Effector CD8-positive, alpha-beta T cell (primary cell): ENCODE data around the gene CNRIP1.
"Not testable (repeated sequence)": the region's sequence is repeated elsewhere in the genome, so short reads cannot be mapped to it uniquely, and the experiment has no call there.

Experiments used
- DNase-seq: peaks from one replicate; lab custom pipeline; 2025; lab: John Stamatoyannopoulos, UW
- total RNA-seq, 4 experiments: gene quantifications; one replicate each; lab custom pipeline; 2026; lab: John Stamatoyannopoulos, UW

CNRIP1 gene
- total RNA-seq = 0 to 0.18 (median 0) reads per million in 4 experiments

GRCh38 chr2:68319398-68320117, at the start of gene CNRIP1:
CNRIP1 (minus strand) TSS chr2:68319949; CDS start chr2:68319400, 549 bp downstream.
- DNase-seq = no peak

- no peak for DNase-seq
Observed at GRCh38 chr2:68369337-68369734, 49.6 kb upstream of the CNRIP1 start.

DNA sequence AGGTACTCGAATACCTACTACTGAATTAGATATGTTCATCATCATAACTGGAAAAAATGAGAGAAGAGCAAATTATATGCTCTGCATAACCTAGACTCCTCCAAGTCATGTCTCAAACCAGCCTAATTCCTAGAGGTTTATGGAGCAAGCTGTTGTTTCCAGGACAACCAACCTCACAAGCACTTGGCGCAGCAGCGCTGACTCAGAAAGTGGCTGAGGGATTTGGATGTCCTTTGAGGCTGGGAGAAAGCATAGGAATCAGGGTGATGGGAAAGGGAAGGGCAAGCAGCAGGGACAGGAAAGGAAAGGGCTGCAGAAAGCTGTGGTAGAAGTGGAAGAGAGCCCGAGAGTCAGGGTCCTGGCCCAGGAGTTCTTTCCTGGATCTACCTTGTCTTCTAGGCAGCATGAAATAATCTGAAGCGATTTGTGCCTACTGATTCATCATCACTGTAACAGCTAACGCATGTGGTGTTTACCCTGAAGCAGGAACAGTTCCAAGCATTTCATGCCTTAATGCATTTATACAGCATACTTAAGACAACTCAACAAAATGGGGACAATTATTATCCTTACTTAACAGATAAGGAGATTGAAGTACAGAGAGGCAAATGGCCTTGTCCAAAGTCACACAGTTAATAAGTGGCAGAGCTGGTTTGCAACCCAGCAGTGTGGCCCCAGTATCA, 49.0 kb upstream of the CNRIP1 start:
- DNase-seq = no peak

GRCh38 chr2:68367953-68368653, 48.4 kb upstream of the CNRIP1 start:
- no peak for DNase-seq

GRCh38 chr2:68366083-68366560, 46.4 kb upstream of the CNRIP1 start:
- no peak for DNase-seq

DNA sequence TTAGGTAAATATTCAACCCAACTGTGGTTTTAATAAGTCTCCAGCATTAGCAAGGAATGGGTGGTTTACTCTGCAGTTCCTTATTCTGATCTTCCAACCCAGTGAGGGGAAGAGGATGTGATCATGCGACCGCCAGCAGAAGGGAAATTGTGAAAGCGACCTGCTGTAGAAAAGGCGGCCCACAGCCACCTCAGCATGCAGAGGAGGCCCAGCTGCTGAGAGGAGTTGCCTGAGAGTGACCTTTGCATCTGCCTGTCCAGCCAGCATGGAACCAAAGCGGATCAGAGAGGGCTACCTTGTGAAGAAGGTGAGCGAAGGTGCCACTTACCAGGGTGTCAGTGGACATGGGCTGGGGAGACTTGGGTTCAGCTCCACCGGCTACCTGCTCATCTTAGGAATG, 45.3 kb upstream of the CNRIP1 start, which contains the start of gene PLEK:
Gene PLEK, plus strand, starts transcription at position 196 of the 400 bp plus-strand sequence. Its CDS starts 70 bp downstream, at position 266.
- DNase-seq = no peak

- no peak for DNase-seq
Observed at GRCh38 chr2:68363721-68364120, 44.0 kb upstream of the CNRIP1 start.

GRCh38 chr2:68362749-68363148, 43.0 kb upstream of the CNRIP1 start:
- no peak for DNase-seq

GRCh38 chr2:68362069-68362468, 42.3 kb upstream of the CNRIP1 start:
- DNase-seq = peak; percentile 55

- DNase-seq = no peak
Observed at GRCh38 chr2:68359889-68360288, 40.1 kb upstream of the CNRIP1 start.

DNA sequence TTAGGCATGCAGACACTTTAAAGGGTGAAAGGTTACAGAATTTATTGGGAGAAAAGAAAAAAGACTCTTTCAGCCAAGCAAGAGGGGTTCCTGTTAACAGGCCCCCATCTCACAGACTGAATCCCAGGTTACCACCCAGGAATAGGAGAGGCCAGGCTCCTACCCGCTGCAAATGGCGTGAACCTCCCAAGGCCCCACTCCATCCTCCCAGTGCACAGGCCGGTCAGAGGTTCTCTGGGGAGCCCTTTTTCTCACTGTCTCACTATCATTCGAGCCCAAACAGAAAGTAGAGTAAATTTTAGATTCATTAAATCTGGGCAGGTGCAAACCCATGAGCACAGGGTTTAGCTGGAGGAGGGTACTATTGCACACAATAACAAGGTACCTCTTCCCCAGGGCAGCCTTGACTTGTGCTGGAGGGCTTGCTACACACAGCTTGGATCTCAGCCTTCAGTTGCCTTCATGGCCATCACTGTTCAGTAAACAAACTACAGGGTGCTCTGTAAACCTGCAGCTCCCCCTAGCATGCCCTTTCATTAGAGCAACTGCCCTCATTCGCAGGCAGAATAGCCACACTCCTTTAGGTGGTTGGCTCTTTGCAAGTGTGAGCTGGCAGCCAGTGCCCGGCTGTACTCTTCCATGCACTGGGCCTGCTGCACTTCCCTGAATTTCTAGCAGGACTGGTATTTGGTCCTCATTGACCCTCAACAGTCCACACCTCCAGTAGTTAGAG, 38.0 kb upstream of the CNRIP1 start:
- no peak for DNase-seq

DNA sequence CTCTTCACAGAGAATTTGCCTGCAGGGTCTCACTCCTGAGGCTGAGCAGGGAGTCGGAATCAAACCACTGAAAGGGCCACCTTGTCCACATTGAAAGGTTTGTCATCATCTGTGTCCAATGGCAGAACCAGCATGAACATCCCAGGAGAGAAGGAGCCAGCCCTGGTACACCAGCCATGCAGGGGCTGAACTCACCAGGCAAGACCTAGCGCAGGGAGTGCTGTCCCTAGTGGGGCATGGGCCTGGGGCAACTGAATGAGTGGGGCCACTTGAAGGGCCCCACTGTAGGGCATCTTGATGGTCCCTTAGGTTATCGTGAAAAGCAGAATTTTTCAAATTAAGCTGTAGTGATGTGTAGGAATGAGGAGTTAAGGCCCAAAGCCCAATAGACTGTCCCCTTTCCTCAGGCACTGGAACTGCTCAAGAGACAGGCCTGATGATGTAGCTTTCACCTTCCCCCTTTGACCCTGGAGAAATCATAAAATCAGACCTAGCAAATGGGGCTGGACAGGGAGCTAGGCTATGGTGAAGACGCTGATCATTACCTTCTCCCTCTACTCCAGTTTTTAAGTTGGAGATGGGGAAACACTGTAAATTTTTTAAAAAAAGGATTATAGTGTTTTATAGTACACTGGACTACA, 37.0 kb upstream of the CNRIP1 start:
- no peak for DNase-seq

DNA sequence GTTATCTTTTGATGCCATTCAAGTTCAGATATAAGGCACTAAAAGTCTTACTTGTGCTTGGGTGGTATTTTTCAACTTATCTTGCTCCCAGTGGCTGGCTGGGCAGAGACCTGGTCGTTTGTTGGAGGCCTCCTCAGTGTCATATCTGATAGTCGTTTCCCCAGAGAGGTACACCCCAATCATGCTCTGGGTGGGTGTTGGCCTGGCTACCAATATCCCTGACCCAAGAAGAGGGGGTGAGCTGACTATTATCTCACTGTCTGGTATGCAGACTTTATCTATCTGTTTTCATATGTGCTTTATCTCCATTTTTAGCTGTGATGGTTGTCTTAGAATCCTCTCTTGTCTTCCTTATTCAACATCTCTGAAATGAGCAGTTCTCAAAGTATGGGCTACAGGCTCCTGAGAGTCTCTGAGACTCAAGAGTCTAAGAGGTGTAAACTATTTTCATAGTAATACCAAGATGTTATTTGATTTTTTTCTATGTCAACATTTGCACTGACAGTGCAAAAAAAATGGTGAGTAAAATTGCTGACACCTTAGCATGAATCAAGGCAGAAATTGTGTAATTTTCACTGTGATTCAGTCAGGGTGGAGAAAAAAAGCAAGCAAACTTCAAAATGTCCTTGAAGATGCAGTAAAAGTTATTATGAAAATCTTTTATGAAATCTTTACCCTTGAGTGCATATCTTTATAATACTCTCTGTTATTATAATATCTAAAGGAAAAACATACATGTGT, 33.1 kb upstream of the CNRIP1 start:
- DNase-seq = no peak

GRCh38 chr2:68351997-68352396, 32.2 kb upstream of the CNRIP1 start:
- DNase-seq = no peak

DNA sequence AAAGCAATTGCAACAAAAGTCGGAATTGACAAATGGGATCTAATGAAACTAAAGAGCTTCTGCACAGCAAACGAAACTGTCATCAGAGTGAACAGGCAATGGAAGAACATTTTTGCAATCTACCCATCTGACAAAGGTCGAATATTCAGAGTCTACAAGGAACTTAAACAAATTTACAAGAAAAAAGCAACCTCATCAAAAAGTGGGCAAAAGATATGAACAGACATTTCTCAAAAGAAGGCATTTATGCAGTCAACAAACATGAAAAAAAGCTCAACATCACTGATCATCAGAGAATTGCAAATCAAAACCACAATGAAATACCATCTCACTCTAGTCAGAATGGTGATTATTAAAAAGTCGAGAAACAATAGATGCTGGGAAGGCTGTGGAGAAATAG, 29.3 kb upstream of the CNRIP1 start:
- DNase-seq = not testable (repeated sequence)

DNA sequence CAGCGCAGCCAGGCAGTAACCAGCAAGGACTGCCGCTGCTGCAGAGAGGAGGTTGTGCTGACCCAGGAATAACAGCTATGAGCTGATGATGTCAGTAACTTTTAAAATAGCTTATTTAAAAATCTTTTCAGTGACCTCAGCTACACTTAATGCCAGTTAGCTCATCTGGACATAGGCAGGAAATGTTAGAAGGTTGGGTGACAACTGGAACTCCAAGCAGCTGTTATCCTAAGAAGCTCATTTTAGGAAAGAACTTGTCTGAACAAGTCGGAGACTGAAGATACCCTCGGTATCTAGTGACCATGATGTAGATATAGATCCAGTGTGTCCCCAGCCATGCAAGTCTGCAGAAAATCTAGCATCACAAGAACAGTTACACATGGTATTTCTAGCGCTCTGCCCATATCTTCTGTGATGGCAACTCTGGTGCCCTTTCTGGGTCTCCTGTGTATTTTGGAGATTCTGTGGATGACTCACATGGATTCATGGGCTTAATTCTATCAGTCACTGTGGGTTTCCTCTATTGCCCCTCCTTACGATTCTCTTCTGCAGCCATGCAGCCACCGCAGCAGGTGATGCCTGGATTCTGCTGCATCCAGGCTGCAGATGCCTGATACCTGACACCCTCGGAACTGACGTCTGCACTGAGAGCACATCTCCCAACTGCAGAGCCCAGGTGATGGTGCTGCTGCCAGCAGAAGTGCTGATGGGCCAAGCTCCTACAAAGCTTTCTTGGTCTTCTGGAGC, 25.6 kb upstream of the CNRIP1 start:
- DNase-seq = no peak

DNA sequence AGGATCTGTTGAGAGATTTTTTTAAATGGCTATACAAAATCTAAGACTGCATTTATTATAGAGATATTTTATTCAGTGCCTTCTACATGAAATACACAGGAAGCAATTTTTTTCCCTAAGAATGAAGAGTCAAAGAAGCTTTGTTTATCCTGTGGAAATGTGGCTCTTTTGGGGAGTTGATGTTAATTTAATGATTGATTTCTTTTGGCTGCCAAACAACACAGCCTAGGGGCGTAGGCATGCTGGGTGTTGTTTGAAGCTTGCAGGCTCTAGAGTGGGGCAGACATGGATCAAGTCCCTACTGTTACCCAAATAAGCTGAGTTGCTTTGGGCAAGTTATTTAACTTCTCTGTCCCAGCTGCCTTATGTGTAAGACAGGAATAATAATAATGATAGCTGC, 24.3 kb upstream of the CNRIP1 start:
- DNase-seq = no peak

- DNase-seq = no peak
Observed at GRCh38 chr2:68342470-68342869, 22.7 kb upstream of the CNRIP1 start.

- no peak for DNase-seq
Observed at GRCh38 chr2:68341583-68341982, 21.8 kb upstream of the CNRIP1 start.

DNA sequence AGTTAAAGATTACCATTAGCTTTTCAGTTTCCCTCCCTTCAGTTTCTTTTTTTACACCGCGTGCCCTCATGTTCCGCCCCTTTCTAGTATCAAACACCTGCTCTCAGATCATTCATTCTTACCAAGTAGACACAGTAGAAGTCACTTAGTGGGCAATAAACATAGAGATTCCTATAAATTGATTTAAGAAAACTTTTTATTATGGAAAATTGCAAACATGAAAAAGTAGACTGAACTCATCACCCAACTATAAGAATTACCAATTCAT, 21.2 kb upstream of the CNRIP1 start:
- DNase-seq = no peak
